ENCODE data around the gene KRTAP4-12. TPM values are rescaled to one million over a fixed set of nuclear protein-coding genes. Genes with fewer than 3 reads are reported as not detected.
"Not testable (repeated sequence)": the region's sequence is repeated elsewhere in the genome, so short reads cannot be mapped to it uniquely, and the experiment has no call there.

KRTAP4-12 gene
- total RNA-seq = not detected in 2 replicates

DNA sequence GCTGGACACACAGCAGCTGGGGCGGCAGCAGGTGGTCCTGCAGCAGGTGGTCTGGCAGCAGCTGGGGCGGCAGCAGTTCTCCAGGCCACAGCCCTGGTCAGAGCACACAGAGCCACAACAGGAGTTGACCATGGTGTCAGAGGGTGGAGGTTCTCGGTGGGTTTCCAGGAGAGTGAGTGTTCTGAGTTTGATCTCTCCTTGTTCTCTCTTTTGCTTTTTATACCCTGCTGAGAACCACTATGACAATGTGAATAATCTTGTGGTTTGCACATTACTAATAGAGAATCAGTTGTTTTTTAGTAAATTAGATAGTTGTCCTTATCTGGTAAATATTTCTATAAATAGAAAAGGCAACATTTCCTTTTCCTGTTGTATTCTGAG lies at the start of gene KRTAP4-12:
Gene KRTAP4-12 (minus strand): TSS at position 192 of the 381 bp plus-strand sequence. CDS start 60 bp downstream, at position 132.
- not testable (repeated sequence) for H3K36me3 ChIP-seq (ENCODE audit: control insufficient read depth, insufficient read depth, low read length); DNase-seq (ENCODE audit: low read depth); H3K27me3 ChIP-seq (ENCODE audit: control insufficient read depth, insufficient read depth, low read length); H3K4me3 ChIP-seq (ENCODE audit: low read depth, low read length); FAIRE-seq

DNA sequence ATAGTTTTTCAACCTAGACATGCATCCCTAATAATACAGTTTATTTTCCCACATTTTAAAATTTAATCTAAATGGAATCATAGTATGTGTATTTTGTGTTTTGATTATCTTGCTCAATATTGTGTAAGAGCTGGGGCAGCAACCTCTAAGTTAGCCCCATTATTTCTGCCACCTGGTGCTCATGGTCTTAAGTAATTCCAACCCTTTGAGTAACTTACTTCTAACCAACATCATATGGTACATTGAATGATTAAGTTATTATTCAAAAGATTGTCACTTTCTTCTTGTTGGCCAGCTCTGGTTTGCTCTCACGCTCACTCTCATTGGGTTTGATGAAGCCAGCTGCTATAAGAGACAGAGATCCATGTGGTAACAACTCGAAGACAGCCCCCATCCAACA lies 47.9 kb upstream of the KRTAP4-12 start:
- no peak for DNase-seq (ENCODE audit: low read depth)
- Histone ChIP-seq H3K36me3 (ENCODE audit: control insufficient read depth, insufficient read depth, low read length) (no peaks in the 10 kb centered on the region), H3K4me3 (ENCODE audit: low read depth, low read length) (no peak overlapping the region), H3K27me3 (ENCODE audit: control insufficient read depth, insufficient read depth, low read length) (no peaks in the 10 kb centered on the region)
- TF ChIP-seq, protein P1, sequence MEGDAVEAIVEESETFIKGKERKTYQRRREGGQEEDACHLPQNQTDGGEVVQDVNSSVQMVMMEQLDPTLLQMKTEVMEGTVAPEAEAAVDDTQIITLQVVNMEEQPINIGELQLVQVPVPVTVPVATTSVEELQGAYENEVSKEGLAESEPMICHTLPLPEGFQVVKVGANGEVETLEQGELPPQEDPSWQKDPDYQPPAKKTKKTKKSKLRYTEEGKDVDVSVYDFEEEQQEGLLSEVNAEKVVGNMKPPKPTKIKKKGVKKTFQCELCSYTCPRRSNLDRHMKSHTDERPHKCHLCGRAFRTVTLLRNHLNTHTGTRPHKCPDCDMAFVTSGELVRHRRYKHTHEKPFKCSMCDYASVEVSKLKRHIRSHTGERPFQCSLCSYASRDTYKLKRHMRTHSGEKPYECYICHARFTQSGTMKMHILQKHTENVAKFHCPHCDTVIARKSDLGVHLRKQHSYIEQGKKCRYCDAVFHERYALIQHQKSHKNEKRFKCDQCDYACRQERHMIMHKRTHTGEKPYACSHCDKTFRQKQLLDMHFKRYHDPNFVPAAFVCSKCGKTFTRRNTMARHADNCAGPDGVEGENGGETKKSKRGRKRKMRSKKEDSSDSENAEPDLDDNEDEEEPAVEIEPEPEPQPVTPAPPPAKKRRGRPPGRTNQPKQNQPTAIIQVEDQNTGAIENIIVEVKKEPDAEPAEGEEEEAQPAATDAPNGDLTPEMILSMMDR (IDR thresholded peaks at IDR 0.05; ENCODE audit: insufficient read depth, low read length, severe bottlenecking) = no peak
- no peak for FAIRE-seq

DNA sequence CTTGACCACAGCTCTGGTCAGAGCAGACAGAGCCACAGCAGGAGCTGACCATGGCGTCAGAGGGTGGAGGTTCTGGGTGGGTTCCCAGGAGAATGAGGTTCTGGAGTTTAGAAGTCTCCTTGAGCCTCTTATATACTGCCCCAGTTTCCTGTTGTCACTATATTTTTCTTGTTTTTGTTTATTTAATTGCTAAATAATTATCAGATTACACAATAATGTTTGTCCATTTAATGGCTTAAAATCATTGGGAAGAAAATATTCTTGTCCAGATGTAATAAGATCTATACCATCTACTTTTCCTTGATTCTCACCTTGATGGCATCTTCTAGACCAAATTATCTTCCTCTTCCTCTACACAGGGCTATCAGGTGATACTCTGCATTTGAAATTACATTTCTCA lies 44.1 kb upstream of the KRTAP4-12 start, which contains the start of gene KRTAP4-3:
Gene KRTAP4-3 (minus strand): TSS at position 101 of the 400 bp plus-strand sequence. CDS start 49 bp downstream, at position 52.
- Histone ChIP-seq H3K36me3 (ENCODE audit: control insufficient read depth, insufficient read depth, low read length) (no peaks in the 10 kb centered on the region), H3K27me3 (ENCODE audit: control insufficient read depth, insufficient read depth, low read length) (no peaks in the 10 kb centered on the region), H3K4me3 (ENCODE audit: low read depth, low read length) (no peak within 1 kb of the TSS)
- FAIRE-seq = no peak
- no peak for DNase-seq (ENCODE audit: low read depth)
- TF ChIP-seq, protein P1 (IDR thresholded peaks at IDR 0.05; ENCODE audit: insufficient read depth, low read length, severe bottlenecking) = no peak

DNA sequence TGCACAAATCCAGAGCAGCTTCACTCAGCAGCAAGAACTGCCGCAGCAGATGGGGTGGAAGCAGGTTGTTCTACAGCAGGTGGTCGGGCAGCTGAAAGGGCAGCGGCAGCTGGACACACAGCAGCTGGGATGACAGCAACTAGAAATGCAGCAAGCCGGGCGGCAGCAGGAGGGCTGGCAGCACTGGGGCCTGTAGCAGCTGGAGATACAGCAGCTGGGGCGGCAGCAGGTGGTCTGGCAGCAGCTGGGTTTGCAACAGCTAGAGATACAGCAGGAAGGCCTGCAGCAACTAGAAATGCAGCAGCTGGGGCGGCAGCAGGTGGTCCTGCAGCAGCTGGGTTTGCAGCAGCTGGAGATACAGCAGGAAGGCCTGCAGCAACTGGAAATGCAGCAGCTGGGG lies 43.6 kb upstream of the KRTAP4-12 start:
- FAIRE-seq = no peak
- TF ChIP-seq, protein P1 (IDR thresholded peaks at IDR 0.05; ENCODE audit: insufficient read depth, low read length, severe bottlenecking) = no peak
- H3K27me3 ChIP-seq (ENCODE audit: control insufficient read depth, insufficient read depth, low read length) = no peaks in the 10 kb centered on the region
- no peak overlapping the region for H3K4me3 ChIP-seq (ENCODE audit: low read depth, low read length)
- no peaks in the 10 kb centered on the region for H3K36me3 ChIP-seq (ENCODE audit: control insufficient read depth, insufficient read depth, low read length)
- DNase-seq (ENCODE audit: low read depth) = no peak

DNA sequence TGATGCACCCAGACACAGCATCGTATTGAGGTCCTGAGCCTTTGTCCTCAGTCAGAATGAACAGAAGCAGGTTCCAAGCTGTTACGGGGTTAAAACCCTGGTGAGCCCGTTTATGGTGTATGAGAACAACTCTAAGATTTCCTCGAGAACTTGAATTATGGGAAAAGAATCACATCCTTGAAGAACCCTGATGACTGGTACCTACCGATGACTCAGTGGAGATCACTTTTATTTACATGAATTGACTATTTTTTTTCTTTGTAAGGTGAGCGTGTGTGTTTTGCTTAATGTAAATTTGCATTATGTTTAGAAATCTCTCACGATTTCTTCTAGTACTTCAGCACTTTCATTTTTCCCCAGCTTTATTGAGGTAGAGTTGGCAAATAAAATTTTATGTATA lies 39.8 kb upstream of the KRTAP4-12 start:
- DNase-seq (ENCODE audit: low read depth) (peak; percentile 54), FAIRE-seq (no peak)
- Histone ChIP-seq H3K36me3 (ENCODE audit: control insufficient read depth, insufficient read depth, low read length) (no peaks in the 10 kb centered on the region), H3K4me3 (ENCODE audit: low read depth, low read length) (no peak overlapping the region), H3K27me3 (ENCODE audit: control insufficient read depth, insufficient read depth, low read length) (no peaks in the 10 kb centered on the region)
- TF ChIP-seq, protein P1 (IDR thresholded peaks at IDR 0.05; ENCODE audit: insufficient read depth, low read length, severe bottlenecking) = no peak

DNA sequence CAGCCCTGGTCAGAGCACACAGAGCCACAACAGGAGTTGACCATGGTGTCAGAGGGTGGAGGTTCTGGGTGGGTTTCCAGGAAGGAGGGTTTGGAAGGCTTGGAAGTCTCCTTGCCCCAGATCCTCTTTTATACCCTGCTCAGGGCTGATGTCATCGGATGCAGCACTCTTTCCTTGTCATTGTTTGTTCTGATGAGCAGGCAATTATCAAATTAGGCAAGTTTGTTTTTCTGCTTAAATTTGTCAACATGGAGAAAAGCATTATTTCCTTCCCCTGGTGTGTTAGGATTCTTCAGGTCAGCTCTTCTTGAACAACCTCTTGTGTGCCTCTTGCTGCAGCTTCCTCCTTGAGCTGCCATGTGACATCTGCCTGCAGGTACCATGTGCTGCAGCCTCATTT lies 36.7 kb upstream of the KRTAP4-12 start, which contains the start of gene KRTAP4-4:
Gene KRTAP4-4 (minus strand): TSS at position 101 of the 400 bp plus-strand sequence. CDS start 57 bp downstream, at position 44.
- FAIRE-seq = peak; percentile 23
- no peak for DNase-seq (ENCODE audit: low read depth)
- H3K27me3 ChIP-seq (ENCODE audit: control insufficient read depth, insufficient read depth, low read length) = no peaks in the 10 kb centered on the region
- no peak within 1 kb of the TSS for H3K4me3 ChIP-seq (ENCODE audit: low read depth, low read length)
- TF ChIP-seq, protein P1 (IDR thresholded peaks at IDR 0.05; ENCODE audit: insufficient read depth, low read length, severe bottlenecking) = no peak
- no peaks in the 10 kb centered on the region for H3K36me3 ChIP-seq (ENCODE audit: control insufficient read depth, insufficient read depth, low read length)

DNA sequence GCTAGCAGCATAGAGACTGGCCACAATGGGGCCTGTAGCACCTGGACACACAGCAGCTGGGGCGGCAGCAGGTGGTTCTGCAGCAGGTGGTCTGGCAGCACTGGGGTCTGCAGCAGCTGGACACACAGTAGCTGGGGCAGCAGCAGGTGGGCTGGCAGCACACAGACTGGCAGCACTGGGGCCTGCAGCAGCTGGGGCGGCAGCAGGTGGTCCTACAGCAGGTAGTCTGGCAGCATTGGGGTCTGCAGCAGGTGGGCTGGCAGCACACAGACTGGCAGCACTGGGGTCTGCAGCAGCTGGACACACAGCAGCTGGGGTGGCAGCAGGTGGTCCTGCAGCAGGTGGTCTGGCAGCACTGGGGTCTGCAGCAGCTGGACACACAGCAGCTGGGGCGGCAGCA lies 36.2 kb upstream of the KRTAP4-12 start:
- FAIRE-seq; H3K4me3 ChIP-seq (ENCODE audit: low read depth, low read length); H3K27me3 ChIP-seq (ENCODE audit: control insufficient read depth, insufficient read depth, low read length); H3K36me3 ChIP-seq (ENCODE audit: control insufficient read depth, insufficient read depth, low read length); DNase-seq (ENCODE audit: low read depth): not testable (repeated sequence)
